ENCODE measurements around the gene WBP2. TPM values are rescaled to one million over a fixed set of nuclear protein-coding genes. Genes with fewer than 3 reads are reported as not detected.

Gene WBP2
- total RNA-seq, 2 experiments from 2014 or later: 29.9 to 117 TPM

DNA sequence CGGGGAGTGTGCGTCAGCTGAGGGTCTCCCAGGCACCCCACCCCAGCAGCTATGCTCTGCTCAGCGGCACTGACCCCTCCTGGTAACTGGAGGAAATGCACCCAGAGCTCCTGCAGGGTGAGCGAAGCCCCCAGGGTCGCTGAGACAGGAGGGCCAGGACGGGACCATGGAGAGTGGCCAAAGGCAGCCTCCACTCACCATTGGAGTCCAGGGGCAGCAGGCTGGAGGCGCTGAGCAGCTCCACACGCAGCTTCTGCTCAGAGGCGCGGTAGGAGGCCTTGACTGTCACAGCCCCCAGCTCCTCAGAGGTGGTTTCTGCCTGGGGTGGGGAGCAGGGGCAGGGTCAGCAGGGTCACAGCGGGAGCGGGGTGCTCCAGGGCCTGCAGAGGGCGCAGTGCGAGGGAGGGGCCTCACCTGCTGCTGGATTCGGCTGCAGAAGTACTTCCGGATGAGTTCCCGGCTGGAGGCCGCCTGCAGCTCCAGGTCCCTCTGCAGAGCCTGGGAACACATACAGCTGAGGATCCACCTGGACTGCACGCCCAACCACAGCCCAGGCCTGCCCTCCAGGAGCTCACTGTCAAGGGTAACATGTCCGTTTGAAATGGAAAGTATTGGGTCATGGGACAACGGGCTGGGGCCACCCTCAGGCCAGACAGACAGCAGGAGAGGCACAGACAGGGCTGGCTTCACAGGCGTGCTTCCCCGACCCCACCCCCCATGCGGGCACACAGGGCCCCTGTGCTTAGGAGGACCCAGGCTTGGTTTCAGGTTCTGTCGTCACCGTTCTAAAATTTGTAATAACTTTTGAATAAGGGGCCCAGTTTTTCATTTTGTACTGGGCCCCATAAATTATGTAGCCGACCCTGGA lies 24.7 kb downstream of the WBP2 start:
- Histone ChIP-seq H3K79me2 (ENCODE audit: insufficient read depth, low read depth, low read length) (no peaks in the 10 kb centered on the region), H2AFZ (ENCODE audit: low read length) (no peak overlapping the region), H3K4me3 (ENCODE audit: low read depth, low read length, poor library complexity, severe bottlenecking) (no peak overlapping the region), H3K4me2 (ENCODE audit: low read length) (no peak overlapping the region), H3K9me2 (ENCODE audit: insufficient read depth, low read length) (no peaks in the 10 kb centered on the region), H3K27ac (ENCODE audit: low read depth, low read length, poor library complexity, severe bottlenecking) (no peak overlapping the region), H3K36me3 (ENCODE audit: insufficient read depth, low read length) (peaks cover 5% of the 10 kb centered on the region; the same call in 1 of the 2 replicates), H3K4me1 (ENCODE audit: insufficient read depth, low read length, poor library complexity, severe bottlenecking) (peaks cover 30% of the 10 kb centered on the region), H4K20me1 (ENCODE audit: insufficient read depth, low read length) (no peaks in the 10 kb centered on the region), H3K9me3 (ENCODE audit: low read length) (no peaks in the 10 kb centered on the region)
- TF ChIP-seq, protein P1, sequence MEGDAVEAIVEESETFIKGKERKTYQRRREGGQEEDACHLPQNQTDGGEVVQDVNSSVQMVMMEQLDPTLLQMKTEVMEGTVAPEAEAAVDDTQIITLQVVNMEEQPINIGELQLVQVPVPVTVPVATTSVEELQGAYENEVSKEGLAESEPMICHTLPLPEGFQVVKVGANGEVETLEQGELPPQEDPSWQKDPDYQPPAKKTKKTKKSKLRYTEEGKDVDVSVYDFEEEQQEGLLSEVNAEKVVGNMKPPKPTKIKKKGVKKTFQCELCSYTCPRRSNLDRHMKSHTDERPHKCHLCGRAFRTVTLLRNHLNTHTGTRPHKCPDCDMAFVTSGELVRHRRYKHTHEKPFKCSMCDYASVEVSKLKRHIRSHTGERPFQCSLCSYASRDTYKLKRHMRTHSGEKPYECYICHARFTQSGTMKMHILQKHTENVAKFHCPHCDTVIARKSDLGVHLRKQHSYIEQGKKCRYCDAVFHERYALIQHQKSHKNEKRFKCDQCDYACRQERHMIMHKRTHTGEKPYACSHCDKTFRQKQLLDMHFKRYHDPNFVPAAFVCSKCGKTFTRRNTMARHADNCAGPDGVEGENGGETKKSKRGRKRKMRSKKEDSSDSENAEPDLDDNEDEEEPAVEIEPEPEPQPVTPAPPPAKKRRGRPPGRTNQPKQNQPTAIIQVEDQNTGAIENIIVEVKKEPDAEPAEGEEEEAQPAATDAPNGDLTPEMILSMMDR (conservative IDR thresholded peaks at IDR 0.05; ENCODE audit: low read length): peak; percentile 87
- no peak for TF ChIP-seq EZH2phosphoT487 (IDR thresholded peaks at IDR 0.05; ENCODE audit: borderline replicate concordance, low read depth, low read length)
- intact Hi-C loops (cut with micrococcal nuclease; ENCODE audit: unreplicated experiment): no loop called here
- DNase-seq (ENCODE audit: low spot score): peak; percentile 55
- POLR2A ChIA-PET: interaction anchor here (0.6 to 1.5 kb wide), 4 partner anchors 16 to 65 kb away, joined by 3 to 4 read pairs (median 4); partner anchors contain the start of genes GALK1 and WBP2
- no TSS peak for BruUV-seq (replicated peaks)
- CTCF ChIA-PET (ENCODE audit: unreplicated experiment): interaction anchor here (0.6 to 1.6 kb wide), 4 partner anchors 14 to 540 kb away, joined by 4 to 5 read pairs (median 4); no protein-coding TSS in a partner anchor

DNA sequence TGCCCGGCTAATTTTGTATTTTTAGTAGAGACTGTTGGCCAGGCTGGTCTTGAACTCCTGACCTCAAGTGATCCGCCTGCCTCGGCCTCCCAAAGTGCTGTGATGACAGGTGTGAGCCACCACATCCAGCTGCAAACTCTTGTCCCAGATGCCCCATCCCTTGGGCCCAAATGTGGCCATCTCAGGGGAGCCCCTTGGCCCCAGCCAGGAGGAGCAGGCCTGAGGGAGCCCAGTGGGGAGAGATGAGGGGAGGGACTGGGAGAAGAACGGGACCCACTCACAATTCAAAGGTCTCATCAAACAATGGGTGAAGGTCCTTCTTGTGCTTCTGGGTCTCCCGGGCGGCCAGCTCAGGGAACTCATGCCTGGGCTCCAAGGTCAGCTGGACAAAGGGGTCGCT lies 25.4 kb downstream of the WBP2 start:
- Histone ChIP-seq H3K4me1 (ENCODE audit: insufficient read depth, low read length, poor library complexity, severe bottlenecking) (peaks cover 30% of the 10 kb centered on the region), H2AFZ (ENCODE audit: low read length) (no peak overlapping the region), H3K9me2 (ENCODE audit: insufficient read depth, low read length) (no peaks in the 10 kb centered on the region), H3K27ac (ENCODE audit: low read depth, low read length, poor library complexity, severe bottlenecking) (no peak overlapping the region), H3K4me3 (ENCODE audit: low read depth, low read length, poor library complexity, severe bottlenecking) (no peak overlapping the region), H3K36me3 (ENCODE audit: insufficient read depth, low read length) (peaks cover 5% of the 10 kb centered on the region; the same call in 1 of the 2 replicates), H3K9me3 (ENCODE audit: low read length) (no peaks in the 10 kb centered on the region), H3K4me2 (ENCODE audit: low read length) (no peak overlapping the region), H4K20me1 (ENCODE audit: insufficient read depth, low read length) (no peaks in the 10 kb centered on the region), H3K79me2 (ENCODE audit: insufficient read depth, low read depth, low read length) (no peaks in the 10 kb centered on the region)
- TF ChIP-seq, protein P1 (conservative IDR thresholded peaks at IDR 0.05; ENCODE audit: low read length): no peak
- no peak for TF ChIP-seq EZH2phosphoT487 (IDR thresholded peaks at IDR 0.05; ENCODE audit: borderline replicate concordance, low read depth, low read length)
- DNase-seq (ENCODE audit: low spot score): no peak
- CTCF ChIA-PET (ENCODE audit: unreplicated experiment): interaction anchor here (0.6 to 1.6 kb wide), 3 partner anchors 50 to 541 kb away, joined by 4 to 5 read pairs (median 4); no protein-coding TSS in a partner anchor
- intact Hi-C loops (cut with micrococcal nuclease; ENCODE audit: unreplicated experiment): no loop called here
- no TSS peak for BruUV-seq (replicated peaks)
- POLR2A ChIA-PET: interaction anchor here (1.1 to 1.5 kb wide), 2 partner anchors 50 to 65 kb away, joined by 3 to 4 read pairs; partner anchors contain the start of gene GALK1

All from OCI-LY7 (cell line).